Smooth muscle cell (in vitro differentiated cells): ENCODE data around the gene SREBF1. TPM values are rescaled to one million over a fixed set of nuclear protein-coding genes. Genes with fewer than 3 reads are reported as not detected.
A peak's percentile ranks its signal among the peaks of the same experiment; 100 is the strongest.

ENCODE experiments used
- DNase-seq: peaks from one replicate; lab custom pipeline; 2025; ENCODE audit not compliant: unreplicated experiment; lab: John Stamatoyannopoulos, UW
- H2AFZ ChIP-seq: fragments of 200-600 bp; sonication (generic); 2 replicates; pipeline ENCODE4 v1.6.0; 2016; ENCODE audit warnings: antibody characterized with exemption, low read depth, mild to moderate bottlenecking
- H3F3A ChIP-seq: fragments of 200-600 bp; sonication (generic); 2 replicates; pipeline ENCODE4 v1.6.0; 2017; ENCODE audit warnings: antibody characterized with exemption, low read depth
- H3K27ac ChIP-seq: fragments of 200-600 bp; sonication (generic); 2 replicates; pipeline ENCODE4 v1.5.1; 2016; ENCODE audit warnings: low read depth, mild to moderate bottlenecking
- H3K27me3 ChIP-seq: fragments of 200-600 bp; sonication (generic); 2 replicates; pipeline ENCODE4 v1.6.1; 2016; ENCODE audit warnings: low read depth, mild to moderate bottlenecking
- H3K36me3 ChIP-seq: fragments of 200-600 bp; sonication (generic); 2 replicates; pipeline ENCODE4 v1.5.1; 2016; ENCODE audit warnings: low read depth
- H3K4me1 ChIP-seq: fragments of 200-600 bp; sonication (generic); 2 replicates; pipeline ENCODE4 v1.5.1; 2016; ENCODE audit warnings: low read depth
- H3K4me2 ChIP-seq: fragments of 200-600 bp; sonication (generic); 2 replicates; pipeline ENCODE4 v1.6.0; 2016; ENCODE audit warnings: mild to moderate bottlenecking
- H3K4me3 ChIP-seq: fragments of 200-600 bp; sonication (generic); 2 replicates; pipeline ENCODE4 v1.5.1; 2016; ENCODE audit warnings: mild to moderate bottlenecking
- H3K79me2 ChIP-seq: fragments of 200-600 bp; sonication (generic); 2 replicates; pipeline ENCODE4 v1.6.0; 2016; ENCODE audit warnings: low read depth, mild to moderate bottlenecking
- H3K9ac ChIP-seq: fragments of 200-600 bp; sonication (generic); 2 replicates; pipeline ENCODE4 v1.6.0; 2016; ENCODE audit warnings: low read depth
- H3K9me3 ChIP-seq: fragments of 200-600 bp; sonication (generic); replicated peaks from 2 replicates; pipeline ENCODE4 v1.5.1; 2016; ENCODE audit warnings: low read depth
- H4K20me1 ChIP-seq: fragments of 200-600 bp; sonication (generic); 2 replicates; pipeline ENCODE4 v1.6.0; 2016; ENCODE audit warnings: low read depth
- CTCF ChIP-seq: fragments of 200-600 bp; sonication (generic); IDR thresholded peaks from 2 replicates; pipeline ENCODE4 v1.5.1; 2017; ENCODE audit warnings: borderline replicate concordance, mild to moderate bottlenecking, antibody characterized with exemption; ENCODE audit not compliant: insufficient read depth, poor library complexity, severe bottlenecking
- WGBS: methylation state at CpG from one replicate; pipeline ENCODE4 v1.1.7; 2016; ENCODE audit warnings: low lambda C conversion rate; 5-methylcytosine and 5-hydroxymethylcytosine counted together
- polyA plus RNA-seq: library from polyadenylated mRNA; unstranded; fragments of >200 nt; fragmentation: Nextera tagmentation; extraction: Ambion mirVana; gene quantifications from 2 replicates; pipeline ENCODE4 v1.2.1, GENCODE V29; 2016
- total RNA-seq: library from RNA; depleted of rRNA; stranded (reverse); fragments of >200 nt; gene quantifications from 2 replicates; pipeline ENCODE4 v1.2.3, GENCODE V29; 2014

SREBF1 gene
- total and polyA plus RNA-seq, 2 experiments from 2014 or later, result 23.5 to 45.4 TPM

DNA sequence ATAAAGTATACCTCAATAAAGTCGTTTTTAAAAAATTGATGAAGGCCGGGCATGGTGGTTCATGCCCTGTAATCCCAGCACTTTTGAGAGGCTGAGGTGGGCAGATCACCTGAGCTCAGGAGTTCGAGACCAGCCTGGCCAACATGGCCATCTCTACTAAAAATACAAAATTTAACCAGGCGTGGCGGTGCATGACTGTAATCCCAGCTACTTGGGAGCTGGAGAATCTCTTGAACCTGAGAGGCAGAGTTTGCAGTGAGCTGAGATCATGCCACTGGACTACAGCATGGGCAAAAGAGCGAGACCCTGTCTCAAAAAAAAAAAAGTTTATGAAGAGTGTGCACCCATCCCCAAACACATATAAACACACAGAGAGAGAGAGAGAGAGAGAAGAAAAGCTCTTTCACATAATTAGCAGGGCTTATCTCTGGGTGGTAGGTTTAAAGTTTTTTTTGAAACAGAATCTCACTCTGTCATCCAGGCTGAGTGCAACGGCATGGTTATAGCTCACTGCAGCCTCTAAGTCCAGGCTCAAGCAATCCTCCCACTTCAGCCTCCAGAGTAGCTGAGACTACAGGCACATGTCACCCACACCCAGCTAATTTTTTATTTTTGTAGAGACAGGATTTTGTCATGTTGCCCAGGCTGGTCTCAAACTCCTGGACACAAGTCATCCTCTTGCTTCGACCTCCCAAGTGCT is 3.0 kb downstream of the SREBF1 start:
- Histone ChIP-seq H3K27ac (peak overlapping the region; percentile 34), H4K20me1 (peaks cover 69% of the 10 kb centered on the region), H3K27me3 (no peaks in the 10 kb centered on the region), H3F3A (peaks cover 19% of the 10 kb centered on the region), H3K4me2 (peak overlapping the region; percentile 91), H3K4me3 (no peak overlapping the region), H3K36me3 (no peaks in the 10 kb centered on the region), H3K9ac (no peak overlapping the region), H3K9me3 (no peaks in the 10 kb centered on the region), H3K4me1 (peaks cover 36% of the 10 kb centered on the region), H3K79me2 (peaks cover 69% of the 10 kb centered on the region), H2AFZ (no peak overlapping the region)
- TF ChIP-seq CTCF, result no peak
- WGBS, result 85% methylated on average over 8 of the region's 8 CpGs
- no peak for DNase-seq

DNA sequence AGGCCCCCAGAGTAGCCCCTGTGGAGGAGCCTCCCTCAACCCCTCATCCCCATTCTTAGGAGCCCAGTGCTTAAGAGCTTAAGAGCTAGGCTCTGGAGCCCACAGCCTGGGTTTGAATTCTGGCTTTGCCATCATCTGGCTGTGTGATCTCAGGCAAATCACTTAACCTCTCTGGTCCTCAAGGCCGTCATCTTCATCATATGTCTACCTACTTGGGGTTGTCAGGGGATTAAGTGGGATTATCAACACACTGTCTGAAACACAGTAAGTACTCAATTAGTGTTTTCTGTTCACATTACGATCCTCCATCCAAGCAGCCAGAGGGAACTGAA is 4.8 kb downstream of the SREBF1 start:
- 87% methylated on average over 2 of the region's 2 CpGs for WGBS
- H3K4me1 ChIP-seq, result peaks cover 20% of the 10 kb centered on the region
- H3K9me3 ChIP-seq, result no peaks in the 10 kb centered on the region
- DNase-seq, result no peak
- H3K79me2 ChIP-seq, result peaks cover 86% of the 10 kb centered on the region
- peaks cover 87% of the 10 kb centered on the region for H4K20me1 ChIP-seq
- peaks cover under 1% of the 10 kb centered on the region for H3F3A ChIP-seq
- no peak for TF ChIP-seq CTCF
- H3K27me3 ChIP-seq, result no peaks in the 10 kb centered on the region
- no peak overlapping the region for H3K27ac ChIP-seq
- H3K4me2 ChIP-seq, result no peak overlapping the region
- H3K36me3 ChIP-seq, result no peaks in the 10 kb centered on the region
- no peak overlapping the region for H2AFZ ChIP-seq
- no peak overlapping the region for H3K9ac ChIP-seq
- no peak overlapping the region for H3K4me3 ChIP-seq

DNA sequence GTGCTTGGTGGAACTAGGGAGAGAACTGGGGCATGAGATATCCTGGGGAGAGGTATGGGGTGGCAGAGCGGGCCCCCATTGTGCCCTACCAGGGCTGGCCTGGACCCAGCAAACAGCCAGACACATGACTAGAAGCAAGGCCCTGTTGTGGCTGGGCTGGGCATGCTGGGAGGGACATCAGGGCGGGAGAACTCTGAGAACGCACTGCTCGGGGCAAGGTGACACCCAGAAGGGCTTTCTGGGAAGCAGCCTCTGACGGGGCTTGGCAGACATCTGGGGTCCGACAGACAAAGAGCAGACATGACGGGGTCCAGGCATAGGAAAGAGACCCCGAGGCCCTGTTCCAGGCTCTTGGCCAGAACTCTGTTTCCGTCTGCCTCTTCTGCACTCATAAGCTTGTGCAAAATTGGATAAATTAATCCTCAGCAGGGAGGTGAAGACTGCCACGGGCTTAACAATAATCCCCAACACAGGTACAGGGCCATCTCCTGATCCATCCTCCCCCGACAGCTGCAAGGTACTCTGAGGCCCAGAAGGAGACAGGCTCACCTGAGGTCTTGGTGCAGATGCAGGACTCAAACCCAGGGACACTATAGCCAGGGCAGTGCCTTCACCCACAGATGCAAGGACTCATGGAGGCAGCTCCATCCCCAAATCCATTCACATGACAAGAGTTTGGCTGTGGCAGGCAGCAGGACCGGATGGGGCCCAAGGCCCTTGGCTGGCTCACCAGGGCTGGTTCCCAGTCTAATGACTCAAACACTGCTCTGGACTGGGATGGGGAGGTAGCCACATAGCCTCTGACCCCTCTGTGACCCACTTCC is 5.4 kb downstream of the SREBF1 start:
- H3K36me3 ChIP-seq, result no peaks in the 10 kb centered on the region
- H4K20me1 ChIP-seq, result peaks cover 93% of the 10 kb centered on the region
- H3K27ac ChIP-seq, result no peak overlapping the region
- no peak for TF ChIP-seq CTCF
- H3F3A ChIP-seq, result no peaks in the 10 kb centered on the region
- H3K9me3 ChIP-seq, result no peaks in the 10 kb centered on the region
- DNase-seq, result no peak
- no peak overlapping the region for H3K9ac ChIP-seq
- H3K4me2 ChIP-seq, result no peak overlapping the region
- H3K4me3 ChIP-seq, result no peak overlapping the region
- H3K27me3 ChIP-seq, result no peaks in the 10 kb centered on the region
- peaks cover 91% of the 10 kb centered on the region for H3K79me2 ChIP-seq
- 81% methylated on average over 12 of the region's 12 CpGs for WGBS
- peaks cover 19% of the 10 kb centered on the region for H3K4me1 ChIP-seq
- no peak overlapping the region for H2AFZ ChIP-seq
